Keratinocyte (primary cell): ENCODE measurements around the gene DCLRE1C. TPM values are rescaled to one million over a fixed set of nuclear protein-coding genes. Genes with fewer than 3 reads are reported as not detected.
"Not testable (repeated sequence)": the region's sequence is repeated elsewhere in the genome, so short reads cannot be mapped to it uniquely, and the experiment has no call there.

ENCODE experiments used
- DNase-seq: peaks from one replicate; pipeline ENCODE4 v3.0.0-alpha.2; 2011; ENCODE audit warnings: low read depth, missing footprints, low spot score
- FAIRE-seq: peaks from 2 replicates; lab custom pipeline; 2011; peaks lifted over from hg19 to GRCh38; lab: Jason Lieb, UNC
- H2AFZ ChIP-seq: 2 replicates; pipeline ENCODE4 v1.6.0; 2012; ENCODE audit warnings: low read length, control low read depth, inconsistent platforms; ENCODE audit not compliant: control insufficient read depth
- H3K27ac ChIP-seq: 2 replicates; pipeline ENCODE4 v1.5.1; 2011; ENCODE audit warnings: low read length; ENCODE audit not compliant: control insufficient read depth, insufficient read depth
- H3K27me3 ChIP-seq: 3 replicates; pipeline ENCODE4 v1.6.0; 2011; ENCODE audit warnings: low read length; ENCODE audit not compliant: control insufficient read depth, insufficient read depth; ENCODE audit errors: extremely low read depth
- H3K36me3 ChIP-seq, 2 experiments: 2 replicates in 1 of 2; 3 replicates in 1 of 2; pipeline ENCODE4 v1.5.1; 2011; ENCODE audit warnings: low read length in 2 of 2, mild to moderate bottlenecking in 1 of 2; ENCODE audit not compliant: control insufficient read depth in 2 of 2, insufficient read depth in 2 of 2; ENCODE audit errors: extremely low read depth in 1 of 2
- H3K4me1 ChIP-seq: 3 replicates; pipeline ENCODE4 v1.5.1; 2011; ENCODE audit warnings: low read length; ENCODE audit not compliant: control insufficient read depth, insufficient read depth; ENCODE audit errors: extremely low read depth
- H3K4me2 ChIP-seq: 3 replicates; pipeline ENCODE4 v1.6.0; 2011; ENCODE audit warnings: low read depth, low read length; ENCODE audit not compliant: control insufficient read depth, insufficient read depth; ENCODE audit errors: extremely low read depth
- H3K4me3 ChIP-seq, 3 experiments: fragments of 200-600 bp in 1 of 3; sonication (generic) in 1 of 3; 2 replicates in 2 of 3; 3 replicates in 1 of 3; pipeline ENCODE4 v1.5.1; 2011 to 2016; ENCODE audit warnings: low read length in 3 of 3, mild to moderate bottlenecking in 3 of 3, control low read depth in 2 of 3, inconsistent platforms in 1 of 3, low read depth in 1 of 3, mixed read lengths in 1 of 3, mixed run types in 1 of 3, moderate library complexity in 1 of 3; ENCODE audit not compliant: control insufficient read depth in 2 of 3, insufficient read depth in 2 of 3; ENCODE audit errors: extremely low read depth in 1 of 3
- H3K79me2 ChIP-seq: 2 replicates; pipeline ENCODE4 v1.6.0; 2012; ENCODE audit warnings: low read length; ENCODE audit not compliant: control insufficient read depth, insufficient read depth
- H3K9ac ChIP-seq: 3 replicates; pipeline ENCODE4 v1.6.0; 2011; ENCODE audit warnings: low read length; ENCODE audit not compliant: control insufficient read depth, insufficient read depth; ENCODE audit errors: extremely low read depth
- H3K9me1 ChIP-seq: 3 replicates; pipeline ENCODE4 v1.6.0; 2011; ENCODE audit warnings: low read length; ENCODE audit not compliant: control insufficient read depth, insufficient read depth; ENCODE audit errors: extremely low read depth
- H3K9me3 ChIP-seq: 2 replicates; pipeline ENCODE4 v1.5.1; 2012; ENCODE audit warnings: low read depth, low read length; ENCODE audit not compliant: control insufficient read depth
- H4K20me1 ChIP-seq: 3 replicates; pipeline ENCODE4 v1.6.0; 2011; ENCODE audit warnings: low read length; ENCODE audit not compliant: control insufficient read depth, insufficient read depth; ENCODE audit errors: extremely low read depth
- EZH2 ChIP-seq: IDR thresholded peaks from one replicate; pipeline ENCODE4 v1.6.1; 2012; ENCODE audit warnings: inconsistent platforms, mild to moderate bottlenecking, low read length, moderate library complexity
- dilution Hi-C: fragments of 300-500 bp; cut with MboI; formaldehyde crosslinking; loops from one replicate; pipeline ENCODE4 v1.7.0; 2020; ENCODE audit warnings: low sequenced_read_pairs; ENCODE audit not compliant: extremely low pct_ligation_motif_present
- polyA plus RNA-seq, 5 experiments: library from polyadenylated mRNA; depleted of rRNA in 3 of 5; stranded (reverse) in 3 of 5; stranded (forward) in 1 of 5; unstranded in 1 of 5; fragments of >200 nt; gene quantifications; 1 replicate in 1 of 5; 2 replicates in 3 of 5; 3 replicates in 1 of 5; pipeline versions ENCODE4 v1.2.1 to v1.2.3, GENCODE V29; 2011 to 2012; ENCODE audit warnings: missing spikeins in 2 of 5, low read depth in 1 of 5, low replicate concordance in 1 of 5
- TF ChIP-seq, protein P1 (sequence below), 3 experiments: IDR thresholded peaks in 1 of 3; conservative IDR thresholded peaks in 1 of 3; optimal IDR thresholded peaks in 1 of 3; 2 replicates in 2 of 3; 3 replicates in 1 of 3; pipeline versions ENCODE3 to v1.5.1; 2011; ENCODE audit warnings: low read length in 3 of 3, mild to moderate bottlenecking in 3 of 3, moderate library complexity in 2 of 3, control low read depth in 1 of 3, inconsistent platforms in 1 of 3; ENCODE audit not compliant: insufficient read depth in 2 of 3; ENCODE audit errors: extremely low read depth in 1 of 3

DCLRE1C gene
- polyA plus RNA-seq, 1 donor (not counting 4 experiments of a cell fraction or from before 2014, with no cell fraction given): 9.1 TPM

DNA sequence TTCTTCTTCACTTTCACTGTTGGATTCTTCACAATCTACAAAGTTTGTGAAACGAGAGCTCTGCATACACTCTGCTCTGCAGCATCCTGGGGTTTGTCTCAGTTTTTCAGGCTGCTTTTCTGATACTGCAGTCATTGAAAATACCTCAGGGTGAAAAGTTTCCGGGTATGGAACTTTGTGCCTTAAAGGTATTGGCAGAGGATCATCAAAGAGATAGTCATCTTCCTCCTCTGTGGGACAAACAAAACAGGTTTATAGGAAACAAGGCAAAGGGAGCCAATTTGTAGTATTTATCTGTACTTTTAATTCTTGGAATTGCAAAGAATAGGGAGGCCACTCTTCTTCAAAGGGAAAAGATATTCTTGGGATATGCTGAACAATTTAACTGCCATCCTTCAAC is 44.8 kb downstream of the DCLRE1C start:
- dilution Hi-C loops: no loop called here
- Histone ChIP-seq H3K27me3 (no peaks in the 10 kb centered on the region), H3K79me2 (no peaks in the 10 kb centered on the region), H3K9ac (no peak overlapping the region), H2AFZ (no peak overlapping the region), H3K9me1 (no peaks in the 10 kb centered on the region), H3K4me2 (no peak overlapping the region), H3K36me3 (peaks cover 11 to 22% of the 10 kb centered on the region in 2 experiments), H3K9me3 (no peaks in the 10 kb centered on the region), H3K27ac (no peak overlapping the region), H3K4me1 (no peaks in the 10 kb centered on the region), H3K4me3 (no peak overlapping the region), H4K20me1 (no peaks in the 10 kb centered on the region)
- FAIRE-seq (no peak), DNase-seq (no peak)
- TF ChIP-seq EZH2: no peak
- TF ChIP-seq, protein P1, sequence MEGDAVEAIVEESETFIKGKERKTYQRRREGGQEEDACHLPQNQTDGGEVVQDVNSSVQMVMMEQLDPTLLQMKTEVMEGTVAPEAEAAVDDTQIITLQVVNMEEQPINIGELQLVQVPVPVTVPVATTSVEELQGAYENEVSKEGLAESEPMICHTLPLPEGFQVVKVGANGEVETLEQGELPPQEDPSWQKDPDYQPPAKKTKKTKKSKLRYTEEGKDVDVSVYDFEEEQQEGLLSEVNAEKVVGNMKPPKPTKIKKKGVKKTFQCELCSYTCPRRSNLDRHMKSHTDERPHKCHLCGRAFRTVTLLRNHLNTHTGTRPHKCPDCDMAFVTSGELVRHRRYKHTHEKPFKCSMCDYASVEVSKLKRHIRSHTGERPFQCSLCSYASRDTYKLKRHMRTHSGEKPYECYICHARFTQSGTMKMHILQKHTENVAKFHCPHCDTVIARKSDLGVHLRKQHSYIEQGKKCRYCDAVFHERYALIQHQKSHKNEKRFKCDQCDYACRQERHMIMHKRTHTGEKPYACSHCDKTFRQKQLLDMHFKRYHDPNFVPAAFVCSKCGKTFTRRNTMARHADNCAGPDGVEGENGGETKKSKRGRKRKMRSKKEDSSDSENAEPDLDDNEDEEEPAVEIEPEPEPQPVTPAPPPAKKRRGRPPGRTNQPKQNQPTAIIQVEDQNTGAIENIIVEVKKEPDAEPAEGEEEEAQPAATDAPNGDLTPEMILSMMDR (optimal IDR thresholded peaks at IDR 0.05 in 1 of 3, IDR thresholded peaks at IDR 0.05 in 1 of 3, conservative IDR thresholded peaks at IDR 0.05 in 1 of 3; ENCODE audit: extremely low read depth in 1 of 3, insufficient read depth in 2 of 3, low read length in 3 of 3): no peak

- H3K79me2 ChIP-seq, H4K20me1 ChIP-seq, H3K4me3 ChIP-seq, dilution Hi-C loops, DNase-seq, H3K9ac ChIP-seq, H3K27me3 ChIP-seq, H3K4me2 ChIP-seq, H2AFZ ChIP-seq, FAIRE-seq, H3K27ac ChIP-seq, H3K9me3 ChIP-seq, H3K9me1 ChIP-seq, H3K4me1 ChIP-seq: not testable (repeated sequence)
- peaks cover 11 to 22% of the 10 kb centered on the region in 2 experiments for H3K36me3 ChIP-seq
Measured at GRCh38 chr10:14907591-14907990, 46.3 kb downstream of the DCLRE1C start.

GRCh38 chr10:14906765-14907164 is 47.1 kb downstream of the DCLRE1C start:
- H3K36me3 ChIP-seq: peaks cover 11 to 22% of the 10 kb centered on the region in 2 experiments

More at GRCh38 chr10:14906765-14907164, 47.1 kb downstream of the DCLRE1C start:
- Histone ChIP-seq H2AFZ (no peak overlapping the region), H3K27ac (no peak overlapping the region), H4K20me1 (no peaks in the 10 kb centered on the region), H3K9me3 (no peaks in the 10 kb centered on the region), H3K27me3 (no peaks in the 10 kb centered on the region), H3K4me1 (no peaks in the 10 kb centered on the region), H3K9me1 (no peaks in the 10 kb centered on the region), H3K9ac (no peak overlapping the region), H3K4me2 (no peak overlapping the region), H3K4me3 (no peak overlapping the region), H3K79me2 (no peaks in the 10 kb centered on the region)
- FAIRE-seq (no peak), DNase-seq (no peak)
- no peak for TF ChIP-seq EZH2
- TF ChIP-seq, protein P1 (optimal IDR thresholded peaks at IDR 0.05 in 1 of 3, IDR thresholded peaks at IDR 0.05 in 1 of 3, conservative IDR thresholded peaks at IDR 0.05 in 1 of 3; ENCODE audit: extremely low read depth in 1 of 3, insufficient read depth in 2 of 3, low read length in 3 of 3): no peak
- dilution Hi-C loops: no loop called here
